GM12874 (cell line): ENCODE measurements around the gene CDK6.

Source experiments
- TF ChIP-seq, protein P1 (sequence below): IDR thresholded peaks from 2 replicates; pipeline ENCODE4 v1.5.1; 2011; ENCODE audit warnings: low read depth, mild to moderate bottlenecking, control low read depth, low read length, moderate library complexity; ENCODE audit not compliant: insufficient read depth

Gene CDK6

DNA sequence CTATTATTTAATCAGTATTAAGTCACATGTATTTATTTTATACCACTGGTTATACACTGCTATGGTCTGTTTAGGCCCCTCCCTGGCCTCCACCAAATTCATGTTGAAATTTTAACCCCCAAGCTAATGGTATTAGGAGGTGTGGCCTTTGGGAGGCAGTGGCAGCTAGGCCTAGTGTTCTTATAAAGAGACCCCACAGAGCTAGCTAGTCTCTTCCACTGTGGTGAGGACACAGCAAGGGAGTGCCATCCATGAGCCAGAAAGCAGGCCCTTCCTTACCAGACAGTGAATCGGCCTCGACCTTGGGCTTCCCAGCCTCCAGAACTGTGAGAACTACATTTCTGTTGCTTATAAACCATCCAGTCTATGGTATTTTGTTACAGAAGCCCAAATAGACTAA, 279.1 kb downstream of the CDK6 start:
- TF ChIP-seq, protein P1, sequence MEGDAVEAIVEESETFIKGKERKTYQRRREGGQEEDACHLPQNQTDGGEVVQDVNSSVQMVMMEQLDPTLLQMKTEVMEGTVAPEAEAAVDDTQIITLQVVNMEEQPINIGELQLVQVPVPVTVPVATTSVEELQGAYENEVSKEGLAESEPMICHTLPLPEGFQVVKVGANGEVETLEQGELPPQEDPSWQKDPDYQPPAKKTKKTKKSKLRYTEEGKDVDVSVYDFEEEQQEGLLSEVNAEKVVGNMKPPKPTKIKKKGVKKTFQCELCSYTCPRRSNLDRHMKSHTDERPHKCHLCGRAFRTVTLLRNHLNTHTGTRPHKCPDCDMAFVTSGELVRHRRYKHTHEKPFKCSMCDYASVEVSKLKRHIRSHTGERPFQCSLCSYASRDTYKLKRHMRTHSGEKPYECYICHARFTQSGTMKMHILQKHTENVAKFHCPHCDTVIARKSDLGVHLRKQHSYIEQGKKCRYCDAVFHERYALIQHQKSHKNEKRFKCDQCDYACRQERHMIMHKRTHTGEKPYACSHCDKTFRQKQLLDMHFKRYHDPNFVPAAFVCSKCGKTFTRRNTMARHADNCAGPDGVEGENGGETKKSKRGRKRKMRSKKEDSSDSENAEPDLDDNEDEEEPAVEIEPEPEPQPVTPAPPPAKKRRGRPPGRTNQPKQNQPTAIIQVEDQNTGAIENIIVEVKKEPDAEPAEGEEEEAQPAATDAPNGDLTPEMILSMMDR: no peak
